NCI-H748 (cell line): ENCODE data around the gene ELOVL7.
"Not testable (repeated sequence)": the region's sequence is repeated elsewhere in the genome, so short reads cannot be mapped to it uniquely, and the experiment has no call there.

ENCODE experiments used
- DNase-seq: peaks from one replicate; lab custom pipeline; 2025; ENCODE audit not compliant: unreplicated experiment; lab: John Stamatoyannopoulos, UW

The ELOVL7 gene

DNA sequence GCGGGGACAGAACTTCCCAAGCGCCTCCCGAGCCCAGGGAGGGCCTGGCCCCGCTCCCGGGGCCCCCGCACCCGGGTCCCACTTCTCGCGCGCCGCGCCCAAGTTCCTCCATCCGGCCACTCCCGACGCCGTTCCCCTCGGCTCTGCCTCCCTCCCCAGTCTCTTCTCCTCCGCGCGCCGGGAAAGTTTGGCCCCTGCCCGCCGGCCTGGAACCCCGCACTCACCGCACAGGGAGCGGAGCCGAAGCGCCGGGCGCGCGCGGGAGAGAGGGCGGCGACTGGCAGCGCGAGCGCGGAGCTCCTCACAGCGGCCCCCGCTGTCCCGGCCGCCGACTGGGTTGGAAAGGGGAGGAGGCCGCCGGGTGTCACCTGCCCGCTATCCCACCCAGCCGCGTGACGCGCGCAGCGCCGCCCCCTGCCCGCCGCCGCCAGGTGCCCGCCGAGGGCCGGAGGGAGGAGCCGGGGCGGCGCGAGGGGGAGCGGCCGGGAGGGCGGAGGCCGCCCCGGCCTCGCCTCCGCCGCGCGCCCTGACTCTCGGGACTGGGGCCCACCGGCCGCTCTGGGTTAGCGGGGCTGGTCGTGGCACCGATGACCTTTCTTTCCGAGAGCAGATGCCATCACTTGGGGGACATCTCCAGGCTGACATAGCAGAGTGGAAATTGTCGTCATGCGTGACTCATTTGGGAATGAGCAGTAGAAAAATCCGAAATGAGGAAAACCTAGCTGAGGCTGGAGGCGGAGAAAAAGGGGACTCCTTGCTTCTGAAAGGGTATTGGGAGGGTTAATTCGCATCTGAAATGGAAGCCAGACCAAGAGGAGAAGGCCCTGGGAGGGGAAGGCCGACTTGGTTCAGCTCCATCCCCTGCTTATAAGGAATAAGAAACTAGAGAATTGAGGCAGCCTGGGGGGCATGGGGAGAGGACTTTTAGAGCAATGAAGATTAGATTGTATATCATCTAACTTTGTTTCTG is at the start of gene ELOVL7:
Gene ELOVL7 (minus strand): TSS at position 334 of the 970 bp plus-strand sequence. CDS start 56,872 bp downstream, outside the sequence.
- DNase-seq = peak; percentile 92

DNA sequence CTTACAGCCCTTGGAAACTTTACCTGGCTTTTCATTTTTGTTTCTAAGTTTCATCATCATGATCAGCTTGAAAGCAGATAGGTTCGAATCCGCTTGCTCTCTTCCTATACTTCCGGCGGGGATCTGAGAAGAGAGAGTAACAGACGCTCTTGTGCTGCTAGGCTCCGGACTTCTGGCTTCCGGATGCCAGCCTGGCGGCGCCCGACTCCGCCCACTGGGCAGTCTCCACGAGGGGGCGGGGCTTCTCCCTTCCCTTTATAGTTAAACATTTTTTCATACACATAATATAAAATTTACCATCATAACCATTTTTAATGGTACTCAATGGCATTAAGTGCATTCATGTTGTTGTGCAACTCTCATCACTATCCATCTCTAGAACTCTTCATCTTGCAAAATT is 49.5 kb upstream of the ELOVL7 start:
- DNase-seq = no peak

GRCh38 chr5:60891667-60892066 is 47.6 kb upstream of the ELOVL7 start:
- no peak for DNase-seq

DNA sequence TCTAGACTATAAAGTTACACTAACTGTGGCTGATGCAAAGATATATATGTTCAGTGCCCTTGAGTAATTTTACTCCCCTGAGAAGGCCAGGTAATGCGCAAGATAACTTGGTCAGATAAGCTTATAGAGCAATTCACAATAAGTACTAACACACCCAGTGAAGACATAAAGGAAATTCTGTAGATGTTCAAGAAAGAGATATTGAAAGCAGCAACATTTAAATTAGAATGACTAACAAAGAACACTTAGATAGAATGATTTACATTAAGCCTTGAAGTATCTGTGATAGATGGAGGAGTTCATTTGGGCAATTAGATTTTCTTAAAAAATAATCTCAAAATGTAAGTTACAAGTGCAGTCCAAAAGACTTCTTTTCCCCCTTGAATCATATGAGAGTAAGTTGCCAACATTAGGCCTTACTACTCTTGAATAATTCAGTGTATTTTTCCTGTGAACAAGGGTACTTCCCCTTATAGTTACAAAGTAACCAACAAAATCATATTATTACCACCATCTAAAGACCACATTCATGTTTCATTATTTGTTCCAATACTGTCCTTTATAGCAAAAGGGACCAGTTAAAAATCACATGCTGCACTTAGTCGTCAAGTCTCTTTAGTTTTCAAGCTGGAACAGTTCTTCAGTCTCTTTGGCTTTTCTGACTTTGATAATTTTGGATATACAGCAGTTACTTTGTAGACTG is 44.4 kb upstream of the ELOVL7 start:
- no peak for DNase-seq

- DNase-seq = no peak
Observed at GRCh38 chr5:60887746-60888145, 43.7 kb upstream of the ELOVL7 start.

DNA sequence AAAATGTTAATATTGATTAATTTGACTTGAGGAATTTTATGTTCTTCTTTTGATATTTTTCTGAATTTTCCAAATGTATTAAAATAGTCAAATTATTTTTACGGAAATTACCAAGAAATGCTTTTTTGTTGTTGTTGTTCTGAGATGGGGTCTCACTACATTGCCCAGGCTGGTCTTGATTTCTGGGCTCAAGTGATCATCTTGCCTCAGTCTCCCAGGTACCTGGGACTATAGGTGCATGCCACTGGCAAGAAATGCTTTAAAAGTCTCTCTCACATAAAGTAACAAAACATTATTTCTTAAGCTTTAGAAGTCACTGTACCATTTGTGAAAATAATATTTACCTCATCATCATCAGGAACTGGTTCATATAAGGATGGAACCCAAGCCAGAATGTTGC is 43.0 kb upstream of the ELOVL7 start:
- DNase-seq = no peak

DNA sequence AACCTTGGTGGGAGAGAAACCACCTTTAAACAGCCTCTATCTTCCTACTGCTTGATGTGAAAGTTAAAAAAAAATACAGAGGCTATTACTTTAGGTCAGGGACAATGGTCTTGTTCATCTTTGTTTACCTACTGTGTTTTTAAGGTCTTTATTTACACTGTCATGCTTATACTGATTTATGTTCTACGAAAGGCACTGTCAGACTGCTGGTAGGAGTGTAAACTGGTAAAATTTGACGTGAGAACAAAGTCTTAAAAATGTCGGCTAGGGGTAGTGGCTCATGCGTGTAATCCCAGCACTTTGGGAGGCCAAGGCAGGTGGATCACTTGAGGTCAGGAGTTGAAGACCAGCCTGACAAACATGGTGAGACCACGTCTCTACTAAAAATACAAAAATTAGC is 42.1 kb upstream of the ELOVL7 start:
- no peak for DNase-seq

DNA sequence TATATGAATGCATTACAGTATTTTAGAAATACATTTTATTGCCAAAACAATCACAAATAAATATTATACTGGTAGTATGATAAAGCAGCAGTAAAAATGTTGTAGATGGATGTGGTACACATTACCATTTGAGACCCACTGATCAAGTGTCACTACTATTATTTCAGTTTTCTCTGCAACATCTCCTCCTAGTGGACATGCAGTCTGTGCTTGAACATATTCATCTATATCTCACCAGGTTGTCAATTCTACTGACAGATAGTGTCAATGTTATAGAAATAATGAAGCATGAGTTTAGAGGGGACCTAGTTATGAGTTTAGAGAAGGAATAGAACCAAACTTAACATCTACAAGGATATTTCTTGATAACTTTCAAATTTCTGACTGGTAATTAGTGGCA is 39.2 kb upstream of the ELOVL7 start:
- peak; percentile 34 for DNase-seq

DNA sequence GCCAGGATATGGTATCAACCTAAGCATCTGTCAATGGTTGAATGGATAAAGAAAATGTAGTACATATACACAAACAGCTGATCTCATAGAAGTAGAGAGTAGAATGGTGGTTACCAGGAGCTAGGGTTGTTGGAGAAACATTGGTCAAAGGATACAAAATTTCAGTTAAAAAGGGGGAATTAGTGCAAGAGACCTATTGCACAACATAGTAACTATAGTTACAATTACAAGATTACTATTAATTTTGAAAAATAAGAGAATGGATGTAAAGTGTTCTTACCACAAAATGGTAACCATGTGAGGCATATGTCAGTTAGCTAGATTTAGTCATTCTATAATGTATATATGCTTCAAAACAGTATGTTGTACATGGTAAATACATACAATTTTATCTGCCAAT is 28.8 kb upstream of the ELOVL7 start:
- DNase-seq = no peak

- DNase-seq = no peak
Observed at GRCh38 chr5:60870857-60871256, 26.8 kb upstream of the ELOVL7 start.

DNA sequence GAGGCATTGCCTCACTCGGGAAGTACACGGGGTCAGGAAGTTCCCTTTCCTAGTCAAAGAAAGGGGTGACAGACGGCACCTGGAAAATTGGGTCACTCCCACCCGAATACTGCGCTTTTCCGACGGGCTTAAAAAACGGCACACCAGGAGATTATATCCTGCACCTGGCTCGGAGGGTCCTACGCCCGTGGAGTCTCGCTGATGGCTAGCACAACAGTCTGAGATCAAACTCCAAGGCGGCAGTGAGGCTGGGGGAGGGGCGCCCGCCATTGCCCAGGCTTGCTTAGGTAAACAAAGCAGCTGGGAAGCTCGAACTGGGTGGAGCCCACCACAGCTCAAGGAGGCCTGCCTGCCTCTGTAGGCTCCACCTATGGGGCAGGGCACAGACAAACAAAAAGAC is 16.5 kb upstream of the ELOVL7 start:
- not testable (repeated sequence) for DNase-seq

GRCh38 chr5:60856066-60856465 is 12.0 kb upstream of the ELOVL7 start:
- no peak for DNase-seq

DNA sequence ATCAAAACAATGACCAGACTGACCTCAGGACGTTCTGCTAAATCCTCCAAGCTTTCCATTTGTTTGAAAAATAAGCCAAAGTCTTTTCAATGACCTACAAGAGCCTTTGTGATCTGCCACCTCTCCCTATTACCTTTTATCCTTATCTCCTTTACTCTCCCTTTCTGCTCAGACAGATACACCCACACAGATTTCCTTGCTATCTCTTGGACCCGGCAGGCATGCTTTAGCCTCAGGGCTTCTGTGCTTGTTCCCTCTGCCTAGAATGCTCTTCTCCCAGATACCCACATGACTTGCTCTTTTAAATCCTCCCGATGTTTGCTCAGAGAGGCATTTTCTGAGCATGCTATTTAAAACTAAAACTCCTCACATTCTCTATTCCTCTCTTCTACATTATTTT is 8.9 kb upstream of the ELOVL7 start:
- DNase-seq = no peak

DNA sequence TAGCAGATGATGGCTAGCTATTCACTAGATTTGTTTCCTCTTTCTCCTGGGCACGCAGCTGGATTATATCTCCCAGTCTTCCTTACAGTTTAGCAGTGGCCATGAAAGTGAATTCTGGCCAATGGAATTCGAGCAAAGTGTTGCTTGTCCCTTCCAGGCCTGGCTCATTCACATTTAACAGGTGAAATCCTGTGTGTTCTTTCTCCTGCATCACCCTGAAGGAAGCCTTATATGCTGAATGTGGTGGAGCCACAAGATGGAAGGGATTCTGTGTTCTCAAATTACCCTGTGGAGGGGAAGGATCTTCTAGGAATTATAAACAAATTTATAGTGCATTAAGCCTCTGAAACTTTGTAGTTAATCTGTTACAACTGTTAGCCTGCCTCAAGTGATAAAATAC is 8.2 kb upstream of the ELOVL7 start:
- no peak for DNase-seq

GRCh38 chr5:60851626-60852025 is 7.6 kb upstream of the ELOVL7 start:
- DNase-seq = no peak

DNA sequence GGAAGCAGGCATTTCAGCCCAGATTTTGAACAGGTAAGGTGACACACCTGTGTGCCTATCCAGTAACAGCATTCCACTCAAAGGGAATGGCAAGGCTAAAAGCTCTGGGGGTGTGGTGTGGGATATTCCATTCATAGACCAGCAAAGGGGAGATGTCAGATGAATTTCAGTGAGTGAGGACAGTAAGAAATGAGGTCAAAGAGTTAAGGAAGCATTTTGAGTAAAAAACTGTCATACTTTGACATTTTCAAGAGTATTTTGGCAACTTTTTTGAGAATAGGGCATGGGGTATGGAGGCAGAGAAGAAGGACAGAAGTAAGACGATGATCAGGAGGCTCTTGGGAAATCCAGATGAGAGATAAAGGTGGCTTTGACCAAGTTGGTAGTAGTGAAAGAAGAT is 2.2 kb upstream of the ELOVL7 start:
- DNase-seq = no peak

DNA sequence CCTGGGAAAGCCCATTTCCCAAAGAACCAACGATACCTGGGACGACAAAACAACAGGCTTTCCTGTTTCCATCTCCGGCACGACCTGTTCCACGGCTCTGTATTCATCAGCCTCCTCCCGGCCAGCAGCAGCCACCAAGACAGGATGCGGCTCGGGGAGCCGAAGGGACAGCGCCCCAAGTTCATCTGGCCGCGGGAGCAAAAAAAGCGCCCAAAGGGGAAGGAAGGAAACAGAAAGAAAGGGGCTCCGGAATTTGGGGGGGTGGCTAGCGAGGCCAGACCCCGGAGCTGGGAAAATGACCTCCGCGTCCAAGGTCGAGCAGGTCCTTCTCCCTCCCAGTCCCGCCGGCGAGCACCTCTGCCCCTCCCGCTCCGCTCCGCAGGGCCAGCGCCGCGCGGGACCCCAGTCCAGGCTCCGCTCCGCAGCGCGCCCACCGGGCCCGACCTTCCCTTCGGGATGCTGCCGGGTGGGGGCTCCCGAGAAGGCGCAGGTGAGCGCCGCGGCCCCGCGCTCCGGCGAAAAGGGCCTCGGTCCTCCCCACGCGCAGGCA is 608 bp downstream of the ELOVL7 start:
- DNase-seq = peak; percentile 61

DNA sequence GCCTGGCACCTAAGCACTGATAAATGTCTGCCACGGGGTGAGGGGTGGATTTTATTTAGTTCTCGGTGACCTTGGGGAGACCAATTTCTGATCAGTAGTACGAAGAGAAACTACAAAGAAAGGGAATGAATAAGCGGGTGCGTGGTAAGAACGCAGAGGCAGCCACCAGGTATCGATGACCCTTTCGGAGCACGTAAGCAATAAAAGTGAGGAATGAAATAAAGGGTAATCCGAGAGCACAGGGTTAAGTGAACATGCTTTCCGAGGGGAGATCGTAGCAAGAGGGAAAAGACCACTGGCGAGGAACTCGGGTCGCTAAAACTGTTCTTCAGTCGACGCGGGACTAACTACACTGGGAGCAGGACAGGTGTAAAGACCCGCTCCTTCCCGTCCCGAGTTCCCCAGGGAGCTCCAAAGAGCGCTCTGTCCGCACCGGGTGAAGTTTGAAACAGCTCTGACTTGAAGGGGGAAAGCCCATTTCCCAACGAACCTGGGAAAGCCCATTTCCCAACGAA is 1.1 kb downstream of the ELOVL7 start:
- DNase-seq = peak; percentile 56

DNA sequence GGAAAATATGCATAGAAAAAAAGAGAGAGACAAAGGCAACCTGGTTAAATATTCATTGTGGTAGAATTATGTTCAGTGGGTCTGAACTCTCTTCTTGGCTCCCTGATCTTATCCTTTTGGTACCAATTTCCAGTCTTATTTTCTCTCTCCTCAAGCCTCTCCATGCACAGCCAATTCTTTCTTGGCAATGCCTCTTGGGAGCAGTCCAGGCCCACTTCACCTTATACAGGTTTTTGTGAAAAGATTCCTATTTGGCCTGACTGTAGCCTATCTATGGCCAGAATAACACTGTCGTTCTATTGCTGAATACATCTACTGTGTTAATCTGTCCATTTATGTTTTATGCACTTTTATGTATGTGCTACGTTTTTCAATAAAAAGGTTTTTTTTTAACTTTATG is 2.7 kb downstream of the ELOVL7 start:
- no peak for DNase-seq

GRCh38 chr5:60836131-60836530 is 7.9 kb downstream of the ELOVL7 start:
- DNase-seq = no peak

DNA sequence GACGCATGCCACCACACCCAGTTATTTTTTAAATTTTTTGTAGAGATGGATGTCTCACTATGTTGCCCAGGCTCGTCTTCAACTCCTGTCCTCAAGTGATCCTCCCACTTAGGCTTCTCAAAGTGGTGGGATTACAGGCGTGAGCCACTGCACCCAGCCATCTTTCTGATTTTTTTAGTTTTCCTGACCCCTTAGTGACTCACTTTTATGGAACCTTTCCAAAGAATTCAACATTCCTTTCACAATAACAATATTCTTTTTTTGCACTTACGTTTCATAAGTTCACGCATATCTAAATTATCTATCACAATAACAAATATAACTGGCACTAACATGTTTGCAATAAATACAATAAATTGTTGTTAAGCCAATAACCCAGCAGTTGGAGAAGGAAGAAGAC is 8.5 kb downstream of the ELOVL7 start:
- no peak for DNase-seq

- no peak for DNase-seq
Observed at GRCh38 chr5:60833520-60833919, 10.5 kb downstream of the ELOVL7 start.
